GM18526 (cell line): ENCODE results near the gene GPSM1.

Source experiments
- POLR2A ChIP-seq: IDR thresholded peaks from 3 replicates; pipeline ENCODE4 v1.6.1; 2011; ENCODE audit not compliant: insufficient read length; ENCODE audit errors: extremely low read depth

Gene GPSM1, protein sequence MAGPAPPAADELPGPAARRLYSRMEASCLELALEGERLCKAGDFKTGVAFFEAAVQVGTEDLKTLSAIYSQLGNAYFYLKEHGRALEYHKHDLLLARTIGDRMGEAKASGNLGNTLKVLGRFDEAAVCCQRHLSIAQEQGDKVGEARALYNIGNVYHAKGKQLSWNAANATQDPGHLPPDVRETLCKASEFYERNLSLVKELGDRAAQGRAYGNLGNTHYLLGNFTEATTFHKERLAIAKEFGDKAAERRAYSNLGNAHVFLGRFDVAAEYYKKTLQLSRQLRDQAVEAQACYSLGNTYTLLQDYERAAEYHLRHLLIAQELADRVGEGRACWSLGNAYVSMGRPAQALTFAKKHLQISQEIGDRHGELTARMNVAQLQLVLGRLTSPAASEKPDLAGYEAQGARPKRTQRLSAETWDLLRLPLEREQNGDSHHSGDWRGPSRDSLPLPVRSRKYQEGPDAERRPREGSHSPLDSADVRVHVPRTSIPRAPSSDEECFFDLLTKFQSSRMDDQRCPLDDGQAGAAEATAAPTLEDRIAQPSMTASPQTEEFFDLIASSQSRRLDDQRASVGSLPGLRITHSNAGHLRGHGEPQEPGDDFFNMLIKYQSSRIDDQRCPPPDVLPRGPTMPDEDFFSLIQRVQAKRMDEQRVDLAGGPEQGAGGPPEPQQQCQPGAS

DNA sequence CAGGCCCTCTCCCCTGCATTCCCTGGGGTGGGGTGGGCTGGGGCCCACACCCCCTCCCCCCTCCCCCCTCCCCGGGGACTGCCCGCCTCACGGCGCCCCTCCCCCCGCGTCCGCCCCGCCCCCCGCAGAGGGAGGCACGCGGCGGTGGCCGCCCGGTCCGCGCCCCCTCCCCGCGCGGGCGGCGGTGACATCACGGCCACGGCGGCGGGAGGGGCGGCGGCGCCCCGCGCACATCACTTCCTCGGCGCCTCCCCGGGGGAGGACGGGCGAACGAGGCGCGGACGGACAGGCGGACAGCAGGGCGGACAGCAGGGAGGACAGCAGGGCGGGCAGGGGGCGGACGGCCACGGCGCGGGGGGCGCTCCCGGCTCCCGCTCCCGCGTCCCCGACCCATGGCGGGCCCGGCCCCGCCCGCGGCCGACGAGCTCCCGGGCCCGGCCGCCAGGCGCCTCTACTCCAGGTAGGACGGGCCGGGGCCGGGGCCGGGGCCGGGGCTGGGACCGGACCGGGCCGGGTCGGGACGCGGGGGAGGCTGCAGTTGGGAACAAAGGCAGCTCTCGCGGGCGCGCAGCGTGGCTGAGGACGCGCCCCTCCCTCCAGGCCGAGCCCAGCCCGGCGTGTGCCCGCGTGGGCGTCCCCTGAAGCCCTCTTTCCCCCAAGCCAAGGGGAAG is at the start of gene GPSM1:
Gene GPSM1, plus strand, starts transcription at position 236 of the 671 bp plus-strand sequence. Its CDS starts 157 bp downstream, at position 393.
- no peak for TF ChIP-seq POLR2A

- TF ChIP-seq POLR2A: no peak
These were observed 49.6 kb upstream of the GPSM1 start for GRCh38 chr9:136277746-136278145.

DNA sequence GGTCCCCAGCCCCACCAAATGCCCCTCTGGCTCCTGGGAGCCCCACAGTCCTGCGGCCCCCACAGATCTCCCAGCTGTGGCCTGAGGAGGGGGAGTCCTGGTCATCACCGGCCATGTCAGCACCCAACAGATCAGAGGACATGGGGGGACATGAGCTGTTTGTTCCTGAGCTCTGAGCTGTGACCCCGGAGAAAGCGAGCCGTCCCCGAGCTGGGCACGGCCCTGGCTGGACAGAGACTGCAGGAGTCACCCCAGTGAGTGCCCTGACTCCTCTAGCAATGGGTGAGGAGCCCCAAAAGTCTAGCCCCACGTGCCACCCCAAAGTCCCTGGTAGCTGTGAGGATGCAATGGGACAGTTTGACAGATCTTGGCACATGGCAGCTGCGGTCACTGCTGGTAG is 49.1 kb upstream of the GPSM1 start:
- TF ChIP-seq POLR2A: no peak

DNA sequence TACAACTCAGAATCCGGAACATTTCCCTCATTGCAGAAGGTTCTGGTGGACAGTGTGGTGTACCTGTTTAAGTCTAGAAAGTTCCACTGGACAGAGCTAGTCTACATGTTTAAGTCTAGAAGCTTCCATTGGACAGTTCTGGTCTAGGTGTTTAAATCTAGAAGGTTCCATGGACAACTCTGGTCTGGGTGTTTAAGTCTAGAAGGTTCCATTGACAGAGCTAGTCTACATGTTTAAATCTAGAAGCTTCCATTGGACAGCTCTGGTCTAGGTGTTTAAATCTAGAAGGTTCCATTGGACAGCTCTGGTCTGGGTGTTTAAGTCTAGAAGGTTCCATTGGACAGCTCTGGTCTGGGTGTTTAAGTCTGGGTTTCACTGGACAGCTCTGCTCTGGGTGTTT is 48.4 kb upstream of the GPSM1 start:
- TF ChIP-seq POLR2A: no peak

- no peak for TF ChIP-seq POLR2A
These were observed 47.9 kb upstream of the GPSM1 start for GRCh38 chr9:136279471-136279870.

- TF ChIP-seq POLR2A: no peak
These were observed 46.6 kb upstream of the GPSM1 start for GRCh38 chr9:136280535-136281315.

DNA sequence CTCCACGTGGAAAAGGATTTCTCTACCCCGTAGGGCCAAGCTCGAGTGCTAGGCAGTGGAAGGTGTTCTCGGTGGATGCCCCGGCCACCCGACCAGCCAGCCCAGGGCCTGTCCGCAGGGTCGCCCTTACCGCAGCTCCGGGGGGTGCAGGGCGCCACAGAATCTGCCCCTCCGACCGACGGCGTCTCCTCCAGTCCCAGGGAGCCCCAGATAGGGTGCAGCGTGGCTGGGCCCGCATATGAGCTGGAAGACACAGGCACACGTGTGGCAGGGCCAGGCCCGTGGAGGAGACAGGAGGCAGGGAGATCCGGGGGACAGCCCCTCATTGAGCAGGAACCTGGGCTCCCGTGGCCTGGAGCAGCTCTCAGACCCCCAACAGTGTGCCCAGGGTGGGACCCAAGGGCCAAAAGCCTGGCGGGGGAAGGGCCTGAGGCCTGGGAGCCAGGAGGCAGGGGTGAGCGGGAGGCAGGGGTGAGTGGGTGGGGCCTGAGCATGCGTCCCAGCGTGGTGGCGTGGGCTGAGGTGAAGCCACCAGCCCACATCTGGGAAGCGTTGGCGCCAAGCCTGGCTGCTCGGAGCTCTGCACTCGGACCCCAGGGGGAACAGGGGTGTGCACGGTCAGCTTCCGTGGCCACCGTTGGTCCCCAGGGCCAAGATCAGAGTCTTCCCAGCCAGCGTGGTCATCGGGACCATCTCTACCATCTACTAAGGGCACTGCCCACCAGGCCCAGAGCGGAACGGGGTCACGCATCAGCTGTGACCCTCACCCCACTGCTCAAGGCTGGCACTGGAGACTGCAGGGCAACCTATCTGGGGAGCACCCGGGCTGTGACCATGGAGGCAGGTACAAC is 45.7 kb upstream of the GPSM1 start:
- no peak for TF ChIP-seq POLR2A

- no peak for TF ChIP-seq POLR2A
These were observed 45.0 kb upstream of the GPSM1 start for GRCh38 chr9:136282272-136282861.

DNA sequence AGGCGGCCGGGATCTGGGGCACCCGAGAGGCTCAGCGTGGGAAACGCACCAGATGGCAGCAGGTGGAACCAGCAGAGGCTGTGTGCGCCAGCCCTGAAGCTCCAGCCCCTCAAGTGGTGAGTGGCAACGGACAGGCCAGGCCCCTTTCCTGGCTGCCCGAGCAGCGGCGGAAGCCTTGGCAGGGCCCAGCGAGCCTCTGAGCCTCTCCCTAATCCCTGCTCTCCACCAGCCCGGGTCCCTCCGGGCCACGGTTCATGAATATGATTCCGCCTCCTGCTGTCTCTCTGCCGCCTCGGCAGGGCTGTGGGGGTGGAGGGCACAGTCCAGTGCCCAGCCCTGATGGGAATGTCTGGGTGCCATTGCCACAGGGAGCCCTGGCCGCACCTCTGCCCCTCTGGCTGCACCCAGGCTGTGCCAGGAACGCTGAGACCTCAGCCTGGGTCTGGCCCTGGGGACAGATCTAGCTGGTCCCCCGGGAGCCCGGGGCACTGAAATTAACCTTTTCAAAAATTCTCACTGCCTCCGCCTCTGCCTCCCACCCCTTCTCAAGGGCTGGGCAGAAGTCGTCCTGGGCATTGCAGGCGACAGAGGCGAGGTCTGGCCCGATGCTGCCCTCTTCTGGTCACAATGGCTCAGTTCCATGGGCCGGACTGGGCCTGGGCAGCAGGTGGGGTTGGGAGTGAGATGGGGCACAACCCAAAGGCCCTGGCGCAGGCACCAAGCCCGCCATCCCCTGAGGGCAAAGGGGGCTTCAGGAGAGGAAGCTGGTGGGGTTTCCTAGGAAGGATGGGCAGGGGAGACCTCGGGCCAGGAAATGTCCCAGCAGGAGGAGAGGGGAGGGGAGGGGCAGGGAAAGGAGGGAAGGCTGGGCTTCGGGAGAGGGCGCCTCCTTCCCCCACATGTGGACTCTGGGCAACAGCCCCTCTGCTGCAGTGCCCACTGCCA is 43.8 kb upstream of the GPSM1 start:
- TF ChIP-seq POLR2A: no peak

GRCh38 chr9:136284311-136284710 is 43.0 kb upstream of the GPSM1 start:
- TF ChIP-seq POLR2A: no peak

- no peak for TF ChIP-seq POLR2A
These were observed 42.4 kb upstream of the GPSM1 start for GRCh38 chr9:136284951-136285350.

DNA sequence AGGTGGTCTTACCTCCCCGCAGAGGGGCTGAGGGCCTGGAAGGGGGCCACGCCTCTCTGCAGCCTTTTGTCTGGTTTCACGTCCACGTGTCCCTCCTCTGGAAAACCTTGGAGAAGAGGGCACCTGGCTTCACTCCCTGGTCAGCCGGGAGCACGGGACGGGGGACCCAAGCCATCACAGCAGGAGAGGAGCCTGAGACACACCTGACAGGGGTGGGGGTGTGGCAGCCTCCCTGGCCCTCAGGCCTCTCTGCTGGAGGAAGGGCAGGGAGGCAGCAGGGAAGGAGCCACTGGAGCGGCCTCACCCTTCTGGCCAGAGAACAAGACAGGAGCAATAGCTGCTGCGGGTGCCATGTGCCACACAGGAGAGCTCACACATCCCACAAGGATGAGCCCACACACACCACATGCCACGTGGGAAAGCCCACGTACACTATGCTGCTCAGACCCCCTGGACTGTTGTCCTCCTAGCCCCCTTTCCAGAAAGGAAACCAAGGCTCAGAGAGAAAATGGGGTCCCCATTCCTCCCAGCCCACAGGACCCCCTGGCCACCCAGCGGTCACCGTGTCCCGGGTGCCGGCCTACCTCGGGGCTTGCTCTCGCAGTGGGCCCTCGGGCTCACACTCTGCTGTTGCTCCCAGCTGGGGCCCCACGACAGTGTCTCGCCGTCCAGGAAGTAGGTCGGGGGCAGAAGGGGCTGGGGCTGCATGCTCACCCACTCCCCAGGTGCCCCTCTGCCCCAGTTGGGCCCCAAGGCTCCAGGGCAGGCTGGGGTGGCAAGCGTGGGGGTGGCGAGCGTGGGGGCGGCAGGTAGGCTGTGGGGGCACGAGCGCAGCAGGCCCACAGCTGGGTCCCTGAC is 41.6 kb upstream of the GPSM1 start:
- TF ChIP-seq POLR2A: no peak
